OCI-LY7 (cell line): ENCODE results near the gene NARS2. TPM values are rescaled to one million over a fixed set of nuclear protein-coding genes. Genes with fewer than 3 reads are reported as not detected.
A peak's percentile ranks its signal among the peaks of the same experiment; 100 is the strongest.

Source experiments
- BruUV-seq: library from RNA; stranded (reverse); fragments of 400-500 nt; replicated peaks from 2 replicates; lab custom pipeline; 2021; lab: Mats Ljungman, UMichigan
- CTCF ChIA-PET: fragments of 300-600 bp; sonication (Branson Sonifier 250); formaldehyde crosslinking; loops from one replicate; lab custom pipeline; 2022; ENCODE audit warnings: antibody characterized with exemption; ENCODE audit not compliant: unreplicated experiment; lab: Charles Lee
- POLR2A ChIA-PET: fragments of 300-600 bp; sonication (Branson Sonifier 250); formaldehyde crosslinking; loops from one replicate; lab custom pipeline; 2022; ENCODE audit warnings: antibody characterized with exemption; lab: Charles Lee
- DNase-seq: peaks from one replicate; pipeline ENCODE4 v3.0.0-alpha.2; 2015; ENCODE audit warnings: low spot score
- H2AFZ ChIP-seq: fragments of 200-600 bp; sonication (generic), shearing (Covaris generic); 2 replicates; pipeline ENCODE4 v1.6.1; 2014; ENCODE audit warnings: mild to moderate bottlenecking, antibody characterized with exemption, low read length, moderate library complexity
- H3K27ac ChIP-seq: fragments of 200-600 bp; sonication (generic); 2 replicates; pipeline ENCODE4 v1.5.1; 2014; ENCODE audit warnings: mixed run types, low read depth, mild to moderate bottlenecking, moderate library complexity, low read length, inconsistent platforms; ENCODE audit not compliant: poor library complexity, severe bottlenecking
- H3K36me3 ChIP-seq: fragments of 200-600 bp; sonication (generic); 2 replicates; pipeline ENCODE4 v1.6.1; 2014; ENCODE audit warnings: mild to moderate bottlenecking, antibody characterized with exemption, low read length, moderate library complexity, mixed read lengths; ENCODE audit not compliant: insufficient read depth
- H3K4me1 ChIP-seq: fragments of 200-600 bp; sonication (generic); 2 replicates; pipeline ENCODE4 v1.5.1; 2014; ENCODE audit warnings: mild to moderate bottlenecking, low read length; ENCODE audit not compliant: insufficient read depth, poor library complexity, severe bottlenecking
- H3K4me2 ChIP-seq: fragments of 200-600 bp; sonication (generic); 2 replicates; pipeline ENCODE4 v1.6.1; 2014; ENCODE audit warnings: mild to moderate bottlenecking, low read length
- H3K4me3 ChIP-seq: fragments of 200-600 bp; sonication (generic); 2 replicates; pipeline ENCODE4 v1.5.1; 2014; ENCODE audit warnings: mild to moderate bottlenecking, low read depth, low read length; ENCODE audit not compliant: poor library complexity, severe bottlenecking
- H3K79me2 ChIP-seq: fragments of 200-600 bp; sonication (generic); 2 replicates; pipeline ENCODE4 v1.6.1; 2016; ENCODE audit warnings: low read depth, mild to moderate bottlenecking, low read length, moderate library complexity, mixed read lengths; ENCODE audit not compliant: insufficient read depth
- H3K9me2 ChIP-seq: fragments of 200-600 bp; sonication (generic); 2 replicates; pipeline ENCODE4 v1.6.1; 2016; ENCODE audit warnings: mild to moderate bottlenecking, low read length, mixed read lengths; ENCODE audit not compliant: insufficient read depth
- H3K9me3 ChIP-seq: fragments of 200-600 bp; sonication (generic); 2 replicates; pipeline ENCODE4 v1.6.1; 2014; ENCODE audit warnings: mild to moderate bottlenecking, mixed run types, low read length, mixed read lengths
- H4K20me1 ChIP-seq: fragments of 200-600 bp; sonication (generic); 2 replicates; pipeline ENCODE4 v1.6.1; 2014; ENCODE audit warnings: mild to moderate bottlenecking, antibody characterized with exemption, low read length, moderate library complexity, mixed read lengths; ENCODE audit not compliant: insufficient read depth
- EZH2phosphoT487 ChIP-seq: fragments of 200-600 bp; sonication (generic); IDR thresholded peaks from 2 replicates; pipeline ENCODE4 v1.6.1; 2018; ENCODE audit warnings: low read depth, borderline replicate concordance, mild to moderate bottlenecking, mixed run types, antibody characterized with exemption, low read length, moderate library complexity, mixed read lengths
- intact Hi-C: fragments of 100-400 bp; cut with micrococcal nuclease; formaldehyde crosslinking; loops from one replicate; pipeline ENCODE4 v1.10.0; 2022; ENCODE audit not compliant: unreplicated experiment
- total RNA-seq, 2 experiments: library from RNA; depleted of rRNA in 1 of 2; stranded (reverse); fragments of >200 nt in 1 of 2; shearing (Covaris generic) in 1 of 2; gene quantifications; 2 replicates each; pipeline ENCODE4 v1.2.3, GENCODE V29; 2014 to 2022
- TF ChIP-seq, protein P1 (sequence below): fragments of 200-600 bp; sonication (generic); conservative IDR thresholded peaks from 2 replicates; pipeline ENCODE4 v1.5.1; 2014; ENCODE audit warnings: mild to moderate bottlenecking, antibody characterized with exemption, low read length, moderate library complexity, mixed read lengths

NARS2 gene
- total RNA-seq, 2 experiments from 2014 or later = 28.1 to 29.2 TPM

DNA sequence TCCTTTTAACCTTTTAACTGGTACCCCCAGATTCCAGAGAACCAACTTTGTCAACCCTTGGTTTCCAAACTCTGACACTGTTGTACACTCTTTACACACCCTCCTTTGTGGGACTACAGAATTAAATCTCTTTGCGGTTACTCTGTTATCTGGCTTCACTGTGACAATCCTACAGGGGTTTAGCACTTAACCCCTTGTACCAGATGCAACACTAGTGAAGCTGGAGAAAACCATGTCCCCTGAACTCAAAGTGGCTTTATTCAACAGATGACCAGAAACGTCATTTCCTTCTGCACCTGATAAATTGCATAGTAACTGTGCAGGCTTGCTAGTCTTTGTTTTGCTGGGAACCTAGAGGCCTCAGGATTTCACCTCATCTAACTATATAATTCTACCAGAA, 151.4 kb downstream of the NARS2 start:
- no peaks in the 10 kb centered on the region for H3K36me3 ChIP-seq
- intact Hi-C loops = no loop called here
- no peak overlapping the region for H2AFZ ChIP-seq
- H3K79me2 ChIP-seq = no peaks in the 10 kb centered on the region
- CTCF ChIA-PET = no interaction called here
- 0 out of 2 replicates have a peak, but pooled peaks cover 3% of the 10 kb centered on the region for H4K20me1 ChIP-seq
- no peak overlapping the region for H3K27ac ChIP-seq
- POLR2A ChIA-PET = interaction anchor here (0.5 kb wide), 1 partner anchor 1886 kb away, joined by 3 read pairs; no protein-coding TSS in a partner anchor
- no TSS peak for BruUV-seq
- H3K9me3 ChIP-seq = no peaks in the 10 kb centered on the region
- H3K4me2 ChIP-seq = no peak overlapping the region
- TF ChIP-seq EZH2phosphoT487 = no peak
- no peak overlapping the region for H3K4me3 ChIP-seq
- DNase-seq = no peak
- H3K9me2 ChIP-seq = no peaks in the 10 kb centered on the region
- H3K4me1 ChIP-seq = peaks cover 33% of the 10 kb centered on the region

DNA sequence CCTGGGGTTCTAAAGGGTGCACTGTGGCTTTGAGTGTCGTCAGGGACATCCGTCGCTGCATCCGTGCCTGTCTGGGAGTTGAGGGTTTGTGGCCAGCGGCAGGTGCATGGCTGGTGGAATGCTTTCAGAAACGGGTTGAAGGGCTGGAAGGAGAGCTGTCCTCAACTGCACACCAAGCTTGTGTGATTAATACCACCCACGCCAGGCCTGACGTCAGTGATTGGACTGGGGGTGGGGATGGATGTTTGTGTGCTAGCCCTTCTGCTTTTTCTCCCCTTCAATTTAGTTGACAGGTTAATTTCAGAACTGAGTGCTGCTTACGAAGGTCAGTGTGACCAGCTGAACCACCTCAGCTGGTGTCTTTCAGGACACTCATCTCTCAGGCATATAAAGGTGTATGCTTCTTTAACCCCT, 153.9 kb downstream of the NARS2 start:
- CTCF ChIA-PET = no interaction called here
- POLR2A ChIA-PET = interaction anchor here (0.8 kb wide), 1 partner anchor 154 kb away, joined by 3 read pairs; the partner anchor contains the start of gene NARS2
- H3K9me3 ChIP-seq = no peaks in the 10 kb centered on the region
- no peak overlapping the region for H3K27ac ChIP-seq
- no peak for TF ChIP-seq EZH2phosphoT487
- TF ChIP-seq, protein P1, sequence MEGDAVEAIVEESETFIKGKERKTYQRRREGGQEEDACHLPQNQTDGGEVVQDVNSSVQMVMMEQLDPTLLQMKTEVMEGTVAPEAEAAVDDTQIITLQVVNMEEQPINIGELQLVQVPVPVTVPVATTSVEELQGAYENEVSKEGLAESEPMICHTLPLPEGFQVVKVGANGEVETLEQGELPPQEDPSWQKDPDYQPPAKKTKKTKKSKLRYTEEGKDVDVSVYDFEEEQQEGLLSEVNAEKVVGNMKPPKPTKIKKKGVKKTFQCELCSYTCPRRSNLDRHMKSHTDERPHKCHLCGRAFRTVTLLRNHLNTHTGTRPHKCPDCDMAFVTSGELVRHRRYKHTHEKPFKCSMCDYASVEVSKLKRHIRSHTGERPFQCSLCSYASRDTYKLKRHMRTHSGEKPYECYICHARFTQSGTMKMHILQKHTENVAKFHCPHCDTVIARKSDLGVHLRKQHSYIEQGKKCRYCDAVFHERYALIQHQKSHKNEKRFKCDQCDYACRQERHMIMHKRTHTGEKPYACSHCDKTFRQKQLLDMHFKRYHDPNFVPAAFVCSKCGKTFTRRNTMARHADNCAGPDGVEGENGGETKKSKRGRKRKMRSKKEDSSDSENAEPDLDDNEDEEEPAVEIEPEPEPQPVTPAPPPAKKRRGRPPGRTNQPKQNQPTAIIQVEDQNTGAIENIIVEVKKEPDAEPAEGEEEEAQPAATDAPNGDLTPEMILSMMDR = no peak
- H3K9me2 ChIP-seq = no peaks in the 10 kb centered on the region
- H3K36me3 ChIP-seq = no peaks in the 10 kb centered on the region
- no TSS peak for BruUV-seq
- H2AFZ ChIP-seq = no peak overlapping the region
- H3K4me2 ChIP-seq = no peak overlapping the region
- H4K20me1 ChIP-seq = 0 out of 2 replicates have a peak, but pooled peaks cover 3% of the 10 kb centered on the region
- intact Hi-C loops = no loop called here
- no peak for DNase-seq
- no peaks in the 10 kb centered on the region for H3K79me2 ChIP-seq
- H3K4me3 ChIP-seq = no peak overlapping the region
- H3K4me1 ChIP-seq = peaks cover 37% of the 10 kb centered on the region

DNA sequence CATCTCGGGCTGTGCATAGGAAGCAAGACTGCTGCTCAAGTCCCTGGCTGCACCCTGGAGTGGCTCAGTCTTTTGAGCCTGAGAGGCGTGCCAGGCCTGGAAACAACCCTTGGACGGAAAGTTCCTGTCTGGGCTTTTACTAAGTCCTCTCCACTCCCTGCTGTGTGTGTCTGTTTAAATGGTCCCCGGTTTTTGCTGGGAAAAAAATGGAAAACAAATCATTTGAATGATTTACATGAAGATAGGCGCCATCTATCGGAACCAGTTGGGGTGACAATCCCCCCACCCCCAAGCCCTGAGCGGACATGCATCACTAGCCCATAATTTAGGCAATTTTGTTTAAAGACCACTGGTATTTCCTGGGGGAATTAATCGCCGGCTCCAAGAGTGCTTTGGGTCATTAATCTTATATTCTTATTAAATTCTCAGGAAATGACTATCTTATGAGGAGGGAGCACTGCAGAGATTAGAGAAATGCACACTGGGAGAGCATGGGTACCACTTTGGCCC, 154.4 kb downstream of the NARS2 start:
- no peak overlapping the region for H2AFZ ChIP-seq
- H3K36me3 ChIP-seq = no peaks in the 10 kb centered on the region
- H4K20me1 ChIP-seq = 0 out of 2 replicates have a peak, but pooled peaks cover 3% of the 10 kb centered on the region
- H3K27ac ChIP-seq = no peak overlapping the region
- intact Hi-C loops = no loop called here
- DNase-seq = peak; percentile 35
- no peaks in the 10 kb centered on the region for H3K9me2 ChIP-seq
- no peaks in the 10 kb centered on the region for H3K9me3 ChIP-seq
- ChIA-PET CTCF (no interaction called here), POLR2A (interaction anchor here (0.5 kb wide), 1 partner anchor 67 kb away, joined by 3 read pairs; no protein-coding TSS in a partner anchor)
- no peak overlapping the region for H3K4me3 ChIP-seq
- H3K4me2 ChIP-seq = no peak overlapping the region
- peaks cover 34% of the 10 kb centered on the region for H3K4me1 ChIP-seq
- no peak for TF ChIP-seq EZH2phosphoT487
- TF ChIP-seq, protein P1 = peak; percentile 78
- no peaks in the 10 kb centered on the region for H3K79me2 ChIP-seq
- BruUV-seq = no TSS peak
